GM10847 (cell line): ENCODE measurements around the gene BAIAP2L1.

ENCODE experiments used
- POLR2A ChIP-seq: IDR thresholded peaks from 2 replicates; pipeline ENCODE4 v1.6.1; 2011; ENCODE audit not compliant: insufficient read length; ENCODE audit errors: extremely low read depth

The BAIAP2L1 gene

DNA sequence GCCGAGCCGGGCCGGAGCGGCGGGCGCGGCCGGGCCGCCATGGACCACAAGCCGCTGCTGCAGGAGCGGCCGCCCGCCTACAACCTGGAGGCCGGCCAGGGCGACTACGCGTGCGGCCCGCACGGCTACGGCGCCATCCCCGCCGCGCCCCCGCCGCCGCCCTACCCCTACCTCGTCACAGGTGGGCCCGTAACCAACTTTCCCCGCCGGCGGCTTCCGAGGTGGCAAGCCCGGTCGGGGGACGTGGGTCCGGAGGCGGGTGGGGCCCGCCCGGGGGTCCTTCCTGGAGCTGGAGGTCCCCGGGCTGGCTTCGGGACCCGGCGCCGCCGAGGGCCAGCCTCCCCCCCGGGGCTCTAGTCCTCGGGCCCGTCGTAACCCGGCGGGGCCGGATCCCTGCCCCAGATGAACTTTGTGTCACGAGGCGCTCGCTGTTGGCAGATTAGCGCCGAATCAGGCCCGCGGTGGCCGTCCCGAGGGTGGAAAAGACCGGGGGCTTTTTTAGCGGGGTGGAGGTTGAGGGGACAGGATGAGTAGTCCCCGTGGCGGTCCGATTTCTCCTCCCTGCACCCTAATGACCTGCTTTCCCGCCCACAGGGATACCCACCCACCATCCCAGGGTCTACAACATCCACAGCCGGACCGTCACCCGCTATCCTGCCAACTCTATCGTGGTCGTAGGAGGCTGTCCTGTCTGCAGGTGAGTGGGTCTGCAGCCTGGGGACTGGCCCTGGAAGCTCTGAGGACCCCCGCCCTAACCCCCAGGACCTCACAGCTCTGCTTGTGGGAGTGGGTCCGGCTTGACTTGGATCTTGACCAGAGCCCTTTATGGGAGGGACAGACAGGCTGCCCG lies 118.9 kb downstream of the BAIAP2L1 start:
- no peak for TF ChIP-seq POLR2A

DNA sequence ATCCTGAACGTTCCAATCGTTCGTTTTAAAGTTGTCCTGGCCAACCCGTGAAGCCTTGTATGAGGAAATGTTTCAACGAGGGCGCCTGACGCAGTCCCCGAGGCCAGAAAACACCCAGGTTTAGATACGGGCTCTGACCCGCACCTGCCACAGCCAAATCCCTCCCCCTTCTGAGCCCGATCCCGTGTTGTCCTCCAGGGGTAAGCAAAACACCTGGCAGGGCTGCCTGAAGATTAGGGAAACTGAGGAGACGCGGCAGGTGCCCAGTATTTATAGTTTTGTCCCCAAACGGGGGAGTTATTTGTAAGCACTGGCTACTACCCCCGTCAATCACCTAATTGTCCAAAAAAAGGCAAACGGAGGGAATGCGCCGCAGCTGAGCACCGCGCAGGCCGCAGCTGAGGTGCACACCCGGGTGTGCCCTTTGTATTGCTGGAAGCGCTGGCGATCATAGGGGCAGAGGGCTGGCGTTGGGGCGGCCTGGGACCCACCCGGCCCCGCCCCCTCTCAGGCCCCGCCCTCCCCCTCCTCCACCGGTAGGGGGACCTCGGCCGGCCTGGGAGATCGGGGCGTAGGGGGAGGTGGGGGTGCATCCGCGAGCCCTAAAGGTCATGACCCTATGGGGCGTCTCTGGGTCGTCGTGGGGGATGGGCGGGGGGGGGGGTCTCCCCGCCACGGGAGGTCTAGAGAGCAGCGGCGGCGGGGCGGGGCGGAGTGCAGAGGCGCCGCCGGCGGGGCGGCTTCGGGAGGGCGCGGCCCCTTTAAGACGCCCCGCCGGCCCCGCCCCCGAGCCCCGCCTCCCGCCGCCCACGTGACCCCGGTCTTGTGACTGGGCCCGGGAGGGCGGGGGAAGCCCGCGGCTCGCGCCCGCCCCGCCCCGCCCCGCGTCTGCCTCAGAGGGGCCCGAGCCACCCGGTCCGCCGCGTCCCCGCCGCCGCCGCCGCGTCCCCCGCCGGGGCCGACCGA lies 119.8 kb downstream of the BAIAP2L1 start, which contains the start of gene BRI3:
Gene BRI3, plus strand, starts transcription at position 896 of the 966 bp plus-strand sequence. CDS start 110 bp downstream, outside the sequence.
- peak; percentile 67 for TF ChIP-seq POLR2A

DNA sequence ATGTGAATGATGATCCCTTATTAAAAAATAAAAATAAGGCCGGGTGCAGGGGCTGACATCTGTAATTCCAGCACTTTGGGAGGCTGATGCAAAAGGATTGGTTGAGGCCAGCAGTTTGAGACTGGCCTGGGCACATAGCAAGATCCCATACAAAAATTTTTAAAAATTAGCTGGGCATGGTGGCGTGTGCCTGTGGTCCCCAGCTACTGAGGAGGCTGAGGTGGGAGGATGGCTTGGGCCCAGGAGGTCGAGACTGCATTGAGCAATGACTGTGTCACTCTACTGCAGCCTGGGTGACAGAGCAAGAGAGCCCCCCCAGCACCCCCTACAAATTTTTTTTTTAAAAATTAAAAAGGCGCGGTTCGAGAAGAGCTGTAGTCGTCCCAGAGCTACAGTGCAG lies 120.6 kb downstream of the BAIAP2L1 start:
- TF ChIP-seq POLR2A: no peak

DNA sequence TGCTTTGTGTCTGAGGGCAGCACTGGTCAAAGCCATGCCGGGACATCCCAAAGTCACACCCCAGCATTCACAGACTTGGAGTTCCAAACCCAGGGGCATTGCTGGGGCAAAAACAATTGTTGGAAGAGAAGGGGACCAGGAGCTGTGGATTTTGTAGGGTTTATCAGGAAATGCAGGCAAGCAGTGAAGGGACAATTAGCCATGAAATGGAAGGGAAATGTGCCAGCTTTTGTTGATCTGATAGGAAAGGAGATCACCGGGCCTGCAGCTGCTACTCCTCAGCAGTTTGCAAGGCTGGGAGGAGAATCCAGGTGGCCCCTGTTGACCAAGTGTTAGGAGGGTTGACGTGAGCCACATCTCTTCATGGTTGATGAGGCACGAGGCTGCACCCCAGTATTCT lies 122.0 kb downstream of the BAIAP2L1 start:
- TF ChIP-seq POLR2A: no peak

DNA sequence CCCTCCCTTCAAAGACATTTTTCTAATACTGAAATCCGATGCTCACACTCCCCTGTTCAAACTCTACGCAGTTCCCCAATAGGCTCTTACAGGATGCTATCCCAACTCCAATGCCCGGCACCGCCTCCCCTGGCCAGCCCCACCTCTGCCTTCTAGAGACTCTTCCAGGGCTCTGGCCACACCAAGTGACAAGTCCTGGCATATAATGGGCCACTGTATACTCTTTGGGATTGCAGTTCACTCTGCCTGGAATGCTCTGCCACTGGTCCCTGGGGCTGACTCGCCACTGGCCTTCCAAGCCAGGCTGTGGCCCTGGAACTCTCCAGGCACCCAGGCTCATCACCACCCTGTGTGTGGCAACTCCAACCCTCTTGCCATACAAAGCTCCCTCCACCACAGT lies 122.5 kb downstream of the BAIAP2L1 start:
- TF ChIP-seq POLR2A: no peak

DNA sequence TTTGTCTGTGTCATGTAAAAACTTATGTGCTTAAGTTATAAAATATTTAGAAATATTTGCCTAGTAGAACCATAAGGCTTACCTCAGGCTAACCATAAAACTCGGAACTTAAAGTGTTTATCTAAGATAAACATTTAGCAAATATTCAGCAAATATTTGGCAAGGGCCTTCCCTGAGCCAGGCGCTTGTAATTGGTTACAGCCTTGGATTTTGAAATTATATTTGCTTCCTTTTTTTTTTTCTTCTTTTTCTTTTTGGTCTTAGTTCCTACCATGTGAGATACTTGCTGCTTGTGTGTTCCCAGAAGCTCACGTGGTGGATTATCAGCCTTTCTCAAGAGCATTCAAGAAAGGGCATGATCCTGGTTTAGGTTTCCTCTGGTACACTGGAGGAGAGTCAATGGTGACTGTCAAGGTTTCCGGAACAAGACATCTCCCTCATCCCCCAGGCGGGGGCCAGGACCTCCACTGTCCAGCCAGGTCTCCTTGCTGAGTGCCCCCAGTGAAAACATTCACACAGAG lies 124.6 kb downstream of the BAIAP2L1 start:
- no peak for TF ChIP-seq POLR2A

DNA sequence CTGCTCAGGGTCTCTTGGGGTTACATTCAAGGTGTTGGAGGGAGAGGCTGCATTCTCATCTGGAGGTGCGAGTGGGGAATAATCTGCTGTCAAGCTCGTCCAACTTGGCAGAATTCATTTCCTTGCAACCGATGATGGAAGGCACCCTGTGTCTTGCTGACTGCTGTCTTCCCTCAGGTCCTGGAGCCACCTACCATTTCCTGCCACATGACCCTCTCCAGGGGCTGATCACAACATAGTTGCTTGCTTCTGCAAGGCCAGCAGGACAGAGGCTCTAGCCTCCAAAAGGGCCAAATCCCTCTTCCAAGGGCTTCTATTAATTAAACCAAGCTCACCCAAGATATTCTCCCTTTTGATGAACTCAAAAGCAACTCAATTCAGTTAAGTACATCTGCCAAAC lies 133.6 kb downstream of the BAIAP2L1 start:
- no peak for TF ChIP-seq POLR2A

DNA sequence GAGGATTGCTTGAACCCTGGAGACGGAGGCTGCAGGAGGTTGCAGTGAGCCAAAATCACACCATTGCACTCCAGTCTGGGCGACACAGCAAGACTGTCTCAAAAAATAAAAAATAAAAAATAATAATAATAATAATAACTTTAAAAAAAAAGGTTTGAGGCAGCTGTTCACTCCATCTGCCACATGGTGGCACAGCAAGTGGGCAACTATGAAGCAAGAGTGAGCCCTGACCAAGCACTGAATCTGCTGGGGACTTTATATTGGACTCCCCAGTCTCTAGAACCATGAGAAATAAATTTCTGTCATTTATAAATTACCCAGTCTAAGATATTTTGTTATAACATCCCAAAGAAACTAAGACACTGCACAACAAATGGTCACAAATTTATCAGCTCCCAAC lies 134.1 kb downstream of the BAIAP2L1 start:
- no peak for TF ChIP-seq POLR2A

DNA sequence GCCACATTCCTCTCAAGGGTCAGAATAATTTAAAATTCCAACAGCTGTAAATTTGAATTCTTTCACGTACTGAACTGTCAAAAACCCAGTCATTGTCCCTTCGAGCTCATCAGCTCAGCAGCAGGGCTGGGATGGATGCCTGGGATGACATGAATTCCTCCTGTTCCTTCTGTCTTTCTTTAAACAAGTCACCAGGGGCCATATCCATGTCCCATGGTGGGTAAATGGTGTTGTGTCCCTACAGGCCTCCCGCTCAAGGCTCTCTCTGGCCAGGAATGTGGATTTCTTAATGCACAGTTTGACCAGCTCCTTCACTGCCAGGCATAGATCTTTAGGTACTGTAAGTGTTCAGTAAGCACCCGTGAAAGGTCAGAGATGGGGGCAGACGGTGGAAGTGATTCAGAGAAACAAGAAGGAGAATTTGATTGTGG lies 135.0 kb downstream of the BAIAP2L1 start:
- no peak for TF ChIP-seq POLR2A

DNA sequence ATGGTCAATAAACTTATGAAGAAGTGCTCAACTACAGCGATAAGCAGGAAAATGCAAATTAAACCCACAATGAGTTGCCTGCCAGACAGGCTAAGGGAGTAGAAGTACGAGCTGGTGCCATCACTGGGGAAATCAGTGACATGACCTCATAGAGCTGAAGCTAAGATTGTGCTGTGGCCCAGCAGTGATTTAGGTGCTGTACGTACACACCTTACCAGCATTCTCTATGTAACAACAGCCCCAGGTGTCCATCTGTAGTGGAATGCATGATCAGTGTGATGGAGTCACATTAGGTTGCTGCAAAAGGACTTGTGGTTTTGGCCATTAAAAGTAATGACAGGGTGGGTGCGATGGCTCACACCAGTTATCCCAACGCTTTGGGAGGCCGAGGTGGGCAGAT lies 143.2 kb downstream of the BAIAP2L1 start:
- no peak for TF ChIP-seq POLR2A

DNA sequence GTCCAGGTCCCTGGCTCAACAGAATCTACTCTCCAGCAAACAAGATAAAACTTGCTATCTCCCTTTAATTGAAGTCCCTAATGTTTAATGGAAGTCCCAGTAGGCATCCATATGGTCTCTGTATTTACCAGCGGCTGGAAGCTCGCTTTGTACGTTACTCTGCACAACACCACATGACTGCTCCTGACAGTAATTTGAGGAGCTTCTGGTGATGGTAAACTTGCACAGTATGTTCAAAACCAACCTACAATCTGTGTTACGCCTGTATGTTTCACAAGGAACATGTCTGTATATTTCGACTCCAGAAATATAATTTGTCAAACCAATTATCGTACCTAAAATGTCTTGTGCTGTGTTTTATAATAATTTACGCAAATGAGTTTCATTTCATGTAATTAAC lies 144.5 kb downstream of the BAIAP2L1 start:
- TF ChIP-seq POLR2A: no peak

DNA sequence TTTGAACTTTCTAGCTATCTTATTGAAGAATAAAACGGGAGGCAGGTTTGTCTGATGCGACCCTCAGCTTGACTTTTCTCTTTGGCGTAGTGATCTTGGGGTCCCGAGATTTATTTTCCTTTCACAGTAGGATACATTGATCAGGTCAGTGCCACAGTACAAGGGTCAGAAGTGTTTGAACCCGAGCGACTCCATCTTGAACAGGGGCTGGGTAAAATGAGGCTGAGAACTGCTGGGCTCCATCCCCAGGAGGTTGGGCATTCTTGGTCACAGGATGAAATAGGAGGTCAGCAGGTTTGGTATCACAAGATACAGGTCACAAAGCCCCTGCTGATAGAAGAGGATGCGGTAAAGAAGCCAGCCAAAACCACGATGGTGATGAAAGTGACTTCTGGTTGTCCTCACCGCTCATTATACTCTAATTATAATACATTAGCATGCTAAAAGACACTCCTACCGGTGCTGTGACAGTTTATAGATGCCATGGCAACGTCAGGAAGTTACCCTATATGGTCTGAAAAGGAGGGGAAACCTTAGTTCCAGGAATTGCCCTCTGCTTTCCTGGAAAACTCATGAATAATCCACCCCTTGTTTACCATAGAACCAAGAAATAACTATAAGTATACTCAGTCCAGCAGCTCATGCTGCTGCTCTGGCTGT lies 145.8 kb downstream of the BAIAP2L1 start:
- TF ChIP-seq POLR2A: no peak

DNA sequence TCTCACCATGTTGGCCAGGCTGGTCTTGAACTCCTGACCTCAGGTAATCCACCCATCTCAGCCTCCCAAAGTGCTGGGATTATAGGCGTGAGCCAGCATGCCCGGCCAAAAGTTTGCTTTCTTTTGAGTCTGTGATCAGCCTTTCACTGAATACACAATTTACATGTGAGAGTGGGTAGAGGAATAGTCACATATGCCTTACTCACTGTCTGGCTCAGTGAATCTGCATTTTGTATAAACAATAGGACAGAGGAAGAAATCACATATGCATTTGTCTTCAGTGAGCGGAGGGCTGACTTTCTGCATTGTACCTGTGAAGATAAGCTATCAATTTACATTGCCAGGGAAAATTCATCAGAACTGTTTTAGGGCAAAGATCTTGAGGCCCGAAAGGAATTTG lies 146.4 kb downstream of the BAIAP2L1 start:
- no peak for TF ChIP-seq POLR2A

DNA sequence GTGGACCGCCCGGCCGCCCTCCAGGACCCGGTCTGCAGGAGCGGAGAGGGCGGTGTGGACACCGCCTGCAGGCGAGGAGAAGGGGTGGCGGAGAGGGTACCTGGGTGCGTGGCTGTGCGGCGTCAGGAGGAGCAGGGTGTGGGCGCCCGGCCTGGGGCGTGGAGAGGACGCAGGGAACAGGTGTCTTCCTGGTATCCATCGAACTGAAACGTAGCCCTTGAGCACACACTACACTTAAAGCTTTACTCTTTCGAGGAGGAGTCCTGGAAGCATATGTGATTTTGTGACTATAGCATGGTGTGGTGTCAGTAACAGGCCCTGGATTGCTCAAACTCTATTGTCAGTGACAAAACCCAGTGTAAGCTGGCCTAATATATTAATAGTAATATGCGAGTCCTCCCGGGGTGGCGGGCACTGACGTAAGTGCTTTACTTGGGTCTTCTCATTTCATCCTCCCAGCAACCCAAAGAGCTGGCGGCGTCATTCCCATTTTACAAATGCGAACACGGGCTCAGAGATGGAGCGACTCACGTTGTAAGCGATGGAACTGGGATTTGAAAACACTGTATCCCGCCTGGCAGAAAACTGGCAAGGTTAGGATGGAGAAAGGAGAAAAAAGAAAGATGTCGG lies 148.3 kb downstream of the BAIAP2L1 start:
- no peak for TF ChIP-seq POLR2A
